Measurements from ENCODE around the gene NEK7. TPM values are rescaled to one million over a fixed set of nuclear protein-coding genes. Genes with fewer than 3 reads are reported as not detected.
"Not testable (repeated sequence)": the region's sequence is repeated elsewhere in the genome, so short reads cannot be mapped to it uniquely, and the experiment has no call there.

Gene NEK7
- total RNA-seq, 1 donor from 2014 or later: 119 TPM

- ATAC-seq: no peak
- no peak for DNase-seq (ENCODE audit: low spot score)
- intact Hi-C loops (cut with DNase I): no loop called here
Observed at GRCh38 chr1:198300451-198300850, 143.7 kb downstream of the NEK7 start.

GRCh38 chr1:198304431-198304830, 147.6 kb downstream of the NEK7 start:
- intact Hi-C loops (cut with DNase I): no loop called here
- DNase-seq (ENCODE audit: low spot score) (no peak), ATAC-seq (no peak)

DNA sequence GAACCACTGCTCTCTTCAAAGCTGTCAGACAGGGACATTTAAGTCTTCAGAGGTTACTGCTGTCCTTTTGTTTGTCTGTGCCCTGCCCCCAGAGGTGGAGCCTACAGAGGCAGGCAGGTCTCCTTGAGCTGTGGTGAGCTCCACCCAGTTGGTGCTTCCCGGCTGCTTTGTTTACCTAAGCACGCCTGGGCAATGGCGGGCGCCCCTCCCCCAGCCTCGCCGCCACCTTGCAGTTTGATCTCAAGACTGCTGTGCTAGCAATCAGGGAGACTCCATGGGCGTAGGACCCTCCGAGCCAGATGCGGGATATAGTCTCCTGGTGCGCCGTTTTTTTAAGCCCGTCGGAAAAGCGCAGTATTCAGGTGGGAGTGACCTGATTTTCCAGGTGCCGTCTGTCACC, 158.0 kb downstream of the NEK7 start:
- DNase-seq (ENCODE audit: low spot score); ATAC-seq; intact Hi-C loops (cut with DNase I): not testable (repeated sequence)

DNA sequence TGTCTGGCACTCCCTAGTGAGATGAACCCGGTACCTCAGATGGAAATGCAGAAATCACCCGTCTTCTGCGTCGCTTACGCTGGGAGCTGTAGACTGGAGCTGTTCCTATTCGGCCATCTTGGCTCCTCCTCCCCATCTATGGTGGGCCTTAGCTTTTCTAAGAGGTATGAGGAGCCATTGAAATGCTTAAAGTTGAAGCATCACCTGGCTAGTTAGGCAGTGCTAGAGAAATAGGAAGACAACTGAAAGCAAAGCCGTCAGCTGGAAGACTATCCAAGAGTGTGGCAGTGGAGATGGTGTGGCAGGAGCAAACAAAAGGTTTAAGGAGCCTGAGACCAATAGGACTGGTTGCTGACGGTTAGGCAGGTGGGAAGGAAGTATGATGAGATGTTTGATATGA, 158.5 kb downstream of the NEK7 start:
- DNase-seq (ENCODE audit: low spot score); ATAC-seq; intact Hi-C loops (cut with DNase I): not testable (repeated sequence)

DNA sequence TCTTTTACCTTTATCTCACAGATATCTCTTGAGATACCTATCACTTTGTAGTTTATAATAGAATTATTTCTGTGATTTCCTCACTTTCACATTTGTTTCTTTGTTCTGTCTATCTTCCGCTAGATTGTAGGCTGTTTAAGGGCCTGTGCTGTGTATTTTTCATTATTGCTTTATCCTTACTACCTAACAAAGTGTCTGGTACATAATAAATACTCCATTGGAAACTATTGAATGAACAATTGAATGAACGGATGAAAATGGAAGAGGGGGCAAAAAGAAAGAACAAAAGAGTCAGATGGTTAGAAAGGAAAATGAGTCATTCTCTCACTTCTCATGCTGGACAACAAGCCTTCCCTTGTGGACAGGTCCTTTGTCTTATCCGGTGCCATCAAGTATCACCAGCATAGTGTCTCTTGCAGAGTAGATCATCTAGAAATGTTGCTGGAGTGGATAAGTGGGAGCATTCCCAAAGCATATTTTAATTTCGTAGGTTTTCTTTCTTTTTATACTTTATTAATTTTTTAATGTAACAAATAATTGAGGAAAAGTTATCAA, 159.8 kb downstream of the NEK7 start:
- intact Hi-C loops (cut with DNase I): no loop called here
- no peak for ATAC-seq
- DNase-seq (ENCODE audit: low spot score): no peak

GRCh38 chr1:198318085-198318484, 161.3 kb downstream of the NEK7 start:
- intact Hi-C loops (cut with DNase I): no loop called here
- ATAC-seq (no peak), DNase-seq (ENCODE audit: low spot score) (no peak)

DNA sequence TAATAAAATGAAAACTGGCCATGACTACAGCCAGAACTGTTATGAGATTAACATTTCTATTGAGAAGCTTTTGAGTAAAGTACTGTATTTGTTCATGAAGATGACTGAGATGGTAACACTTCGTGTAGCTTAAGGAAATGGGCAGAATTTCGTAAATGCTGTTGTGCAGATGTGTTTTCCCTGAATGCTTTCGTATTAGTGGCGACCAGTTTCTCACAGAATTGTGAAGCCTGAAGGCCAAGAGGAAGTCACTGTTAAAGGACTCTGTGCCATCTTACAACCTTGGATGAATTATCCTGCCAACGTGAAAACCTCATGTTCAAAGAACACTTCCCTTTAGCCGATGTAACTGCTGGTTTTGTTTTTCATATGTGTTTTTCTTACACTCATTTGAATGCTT, 164.0 kb downstream of the NEK7 start:
- intact Hi-C loops (cut with DNase I): no loop called here
- DNase-seq (ENCODE audit: low spot score) (no peak), ATAC-seq (no peak)

DNA sequence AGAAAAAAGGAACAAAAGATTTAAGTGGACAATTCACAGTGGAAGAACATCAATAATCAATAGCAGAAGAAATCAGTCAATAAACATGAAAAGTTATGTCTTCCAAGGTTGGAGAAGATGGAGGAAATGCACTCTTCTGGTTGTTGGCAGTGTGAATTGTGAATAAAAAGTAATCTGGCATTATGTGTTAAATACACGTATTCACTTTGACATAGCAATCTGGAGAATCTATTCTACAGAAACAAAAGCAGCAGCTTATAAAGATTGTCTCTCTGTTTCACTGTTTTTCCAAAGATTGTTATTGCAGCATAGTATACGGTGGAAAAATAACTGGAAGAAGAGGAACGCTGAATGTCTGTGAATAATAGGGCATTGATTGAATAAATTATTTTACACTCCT, 169.4 kb downstream of the NEK7 start:
- intact Hi-C loops (cut with DNase I): no loop called here
- ATAC-seq: no peak
- DNase-seq (ENCODE audit: low spot score): no peak

GRCh38 chr1:198326915-198327314, 170.1 kb downstream of the NEK7 start:
- DNase-seq (ENCODE audit: low spot score) (no peak), ATAC-seq (no peak)
- intact Hi-C loops (cut with DNase I): no loop called here

DNA sequence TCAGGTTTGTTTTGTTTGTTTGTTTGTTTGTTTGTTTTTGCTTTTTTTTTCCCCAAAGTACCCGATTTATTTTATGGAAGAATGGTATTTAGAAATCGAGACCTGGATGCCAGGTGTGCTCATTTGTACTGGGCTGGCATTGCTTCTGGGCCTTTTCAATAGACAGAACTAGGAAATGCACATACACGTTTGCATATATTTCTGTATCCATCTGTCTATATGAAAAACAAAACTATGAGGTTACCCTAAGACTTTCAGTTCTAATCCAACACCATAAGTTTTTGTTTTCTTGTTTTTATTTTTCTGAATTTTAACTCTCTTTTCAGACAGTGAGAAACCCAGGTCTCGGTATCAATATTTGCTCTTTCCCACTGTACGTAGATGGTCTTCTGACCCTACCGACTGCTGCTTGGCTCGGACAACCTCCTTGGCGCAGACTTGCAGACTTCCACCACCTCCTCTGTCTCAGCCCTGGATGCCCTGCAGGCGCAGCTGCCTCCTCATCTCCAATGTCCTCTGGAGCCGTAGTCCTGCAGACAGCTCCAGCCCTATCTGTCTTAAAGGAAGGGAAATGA, 171.7 kb downstream of the NEK7 start:
- DNase-seq (ENCODE audit: low spot score) (no peak), ATAC-seq (no peak)
- intact Hi-C loops (cut with DNase I): no loop called here

- DNase-seq (ENCODE audit: low spot score) (no peak), ATAC-seq (no peak)
- intact Hi-C loops (cut with DNase I): no loop called here
Observed at GRCh38 chr1:198330982-198331615, 174.3 kb downstream of the NEK7 start.

- intact Hi-C loops (cut with DNase I): no loop called here
- ATAC-seq: no peak
- no peak for DNase-seq (ENCODE audit: low spot score)
Observed at GRCh38 chr1:198333744-198334143, 176.9 kb downstream of the NEK7 start.

DNA sequence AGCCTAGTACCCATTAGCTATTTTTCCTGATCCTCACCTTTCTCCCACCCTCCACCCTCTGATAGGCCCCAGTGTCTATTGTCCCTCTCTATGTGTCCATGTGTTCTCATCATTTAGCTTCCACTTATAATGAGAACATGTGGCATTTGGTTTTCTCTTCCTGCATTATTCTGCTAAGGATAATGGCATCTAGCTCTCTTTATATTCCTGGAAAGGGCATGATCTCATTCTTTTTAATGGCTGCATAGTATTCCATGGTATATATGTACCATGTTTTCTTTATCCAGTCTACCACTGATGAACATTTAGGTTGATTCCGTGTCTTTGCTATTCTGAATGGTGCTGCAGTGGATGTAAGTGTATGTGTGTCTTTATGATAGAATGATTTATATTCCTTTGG, 178.9 kb downstream of the NEK7 start:
- no peak for DNase-seq (ENCODE audit: low spot score)
- no peak for ATAC-seq
- intact Hi-C loops (cut with DNase I): no loop called here

DNA sequence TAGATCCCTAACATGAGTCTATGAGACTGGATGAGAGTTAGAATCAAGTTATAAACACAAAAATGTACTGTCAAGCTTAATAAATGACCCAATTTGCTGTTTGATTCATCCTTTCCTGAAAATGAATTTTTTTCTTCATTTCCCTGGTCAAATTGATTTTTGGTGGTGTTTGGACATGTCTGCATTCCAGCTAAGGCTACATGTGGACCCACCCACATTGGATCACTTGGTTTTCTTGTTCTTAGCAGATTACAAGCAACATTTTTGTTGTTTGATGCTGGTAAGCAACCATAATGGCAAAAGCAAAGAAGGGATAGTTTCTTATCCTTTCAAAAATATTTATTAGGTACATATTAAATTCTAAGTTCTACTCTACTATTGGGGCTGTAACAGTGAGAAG, 181.1 kb downstream of the NEK7 start:
- intact Hi-C loops (cut with DNase I): no loop called here
- no peak for DNase-seq (ENCODE audit: low spot score)
- no peak for ATAC-seq

GRCh38 chr1:198340139-198340538, 183.3 kb downstream of the NEK7 start:
- DNase-seq (ENCODE audit: low spot score): no peak
- intact Hi-C loops (cut with DNase I): no loop called here
- ATAC-seq: no peak

- no peak for ATAC-seq
- DNase-seq (ENCODE audit: low spot score): no peak
- intact Hi-C loops (cut with DNase I): no loop called here
Observed at GRCh38 chr1:198346178-198346577, 189.4 kb downstream of the NEK7 start.

GRCh38 chr1:198350456-198350855, 193.7 kb downstream of the NEK7 start:
- ATAC-seq (no peak), DNase-seq (ENCODE audit: low spot score) (no peak)
- intact Hi-C loops (cut with DNase I): no loop called here

DNA sequence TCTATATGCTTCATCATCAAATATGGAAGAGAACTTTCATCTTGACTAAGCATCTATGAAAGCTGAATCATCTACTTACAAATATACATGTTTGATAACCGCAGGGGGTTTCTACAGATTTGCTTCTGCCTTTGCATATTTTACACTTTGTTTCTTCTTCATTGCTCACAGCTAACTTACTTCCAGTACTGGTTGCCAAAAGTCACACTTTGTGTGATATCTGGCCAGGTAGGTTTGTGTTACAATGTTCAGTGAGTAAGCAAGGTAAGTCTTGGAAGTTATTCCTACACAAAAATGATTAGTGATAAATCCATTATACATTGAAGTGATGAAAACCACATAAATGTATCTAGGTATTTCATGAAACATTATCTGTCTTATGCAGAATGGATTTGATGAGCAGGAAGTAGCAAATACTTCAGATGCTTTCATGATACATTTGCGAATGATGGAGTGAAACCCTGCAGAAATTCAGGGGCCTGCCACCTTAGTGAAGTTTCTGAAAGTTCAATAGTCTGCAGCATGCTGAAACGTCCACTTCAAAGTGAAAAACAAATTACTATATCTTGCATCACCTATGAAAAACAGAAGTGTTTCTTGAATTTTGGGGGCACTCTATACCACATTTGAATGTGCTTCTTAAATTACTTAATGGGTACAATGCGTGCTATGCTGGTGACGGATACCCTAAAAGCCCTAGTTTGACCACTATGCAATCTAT, 196.3 kb downstream of the NEK7 start:
- intact Hi-C loops (cut with DNase I): no loop called here
- DNase-seq (ENCODE audit: low spot score) (no peak), ATAC-seq (no peak)

DNA sequence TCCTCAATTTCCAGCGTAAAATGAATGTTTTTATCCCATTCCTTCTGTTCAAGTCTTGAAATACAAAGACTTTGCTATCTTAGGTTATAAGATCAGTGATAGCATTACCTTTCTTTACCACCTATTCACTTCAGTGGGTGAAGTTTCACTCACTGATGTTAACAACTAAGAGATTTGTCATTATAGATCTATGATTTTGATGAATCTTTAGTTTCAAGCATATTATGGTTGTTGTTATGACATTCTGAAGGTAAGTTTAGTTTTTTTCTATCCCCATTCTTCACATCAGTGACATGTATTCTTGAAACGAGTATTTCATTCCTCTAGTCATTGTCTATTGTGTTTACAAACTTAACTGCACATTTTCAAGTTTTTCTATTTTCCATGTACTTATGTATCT, 201.1 kb downstream of the NEK7 start:
- intact Hi-C loops (cut with DNase I): no loop called here
- ATAC-seq (no peak), DNase-seq (ENCODE audit: low spot score) (no peak)

- ATAC-seq (no peak), DNase-seq (ENCODE audit: low spot score) (no peak)
- intact Hi-C loops (cut with DNase I): no loop called here
Observed at GRCh38 chr1:198359024-198359653, 202.3 kb downstream of the NEK7 start.

All from sciatic nerve (tissue), 2 donors.